HG03175 (cell line): ENCODE results near the gene NCKAP5.

Experiments used
- ATAC-seq: cut with Tn5 transposase; IDR thresholded peaks from one replicate; pipeline ENCODE4 v1.9.1; 2021; ENCODE audit warnings: mild to moderate bottlenecking, moderate library complexity; ENCODE audit not compliant: unreplicated experiment

Gene NCKAP5

GRCh38 chr2:133568172-133568571 lies at the start of gene NCKAP5:
Gene NCKAP5 (minus strand): TSS chr2:133568463. CDS start chr2:133517526, 50,937 bp downstream.
- ATAC-seq: no peak

GRCh38 chr2:133609664-133610063 lies 41.4 kb upstream of the NCKAP5 start:
- ATAC-seq: no peak

- ATAC-seq: no peak
Measured at GRCh38 chr2:133608291-133608690, 40.0 kb upstream of the NCKAP5 start.

GRCh38 chr2:133607679-133608078 lies 39.4 kb upstream of the NCKAP5 start:
- no peak for ATAC-seq

- no peak for ATAC-seq
Measured at GRCh38 chr2:133606616-133607015, 38.4 kb upstream of the NCKAP5 start.

GRCh38 chr2:133605766-133606137 lies 37.5 kb upstream of the NCKAP5 start:
- ATAC-seq: no peak

- ATAC-seq: no peak
Measured at GRCh38 chr2:133605011-133605765, 36.9 kb upstream of the NCKAP5 start.

GRCh38 chr2:133603109-133603508 lies 34.8 kb upstream of the NCKAP5 start:
- no peak for ATAC-seq

GRCh38 chr2:133602538-133602937 lies 34.3 kb upstream of the NCKAP5 start:
- ATAC-seq: no peak

- ATAC-seq: no peak
Measured at GRCh38 chr2:133600266-133600928, 32.1 kb upstream of the NCKAP5 start.

- ATAC-seq: no peak
Measured at GRCh38 chr2:133599811-133600210, 31.5 kb upstream of the NCKAP5 start.

- ATAC-seq: no peak
Measured at GRCh38 chr2:133599211-133599803, 31.0 kb upstream of the NCKAP5 start.

- no peak for ATAC-seq
Measured at GRCh38 chr2:133598769-133599168, 30.5 kb upstream of the NCKAP5 start.

GRCh38 chr2:133596701-133597393 lies 28.6 kb upstream of the NCKAP5 start:
- no peak for ATAC-seq

GRCh38 chr2:133591164-133591563 lies 22.9 kb upstream of the NCKAP5 start:
- no peak for ATAC-seq

GRCh38 chr2:133589456-133589855 lies 21.2 kb upstream of the NCKAP5 start:
- ATAC-seq: no peak

GRCh38 chr2:133588144-133588543 lies 19.9 kb upstream of the NCKAP5 start:
- no peak for ATAC-seq

GRCh38 chr2:133586978-133587377 lies 18.7 kb upstream of the NCKAP5 start:
- no peak for ATAC-seq

GRCh38 chr2:133581010-133581760 lies 12.9 kb upstream of the NCKAP5 start:
- no peak for ATAC-seq

- ATAC-seq: no peak
Measured at GRCh38 chr2:133579274-133579673, 11.0 kb upstream of the NCKAP5 start.

- no peak for ATAC-seq
Measured at GRCh38 chr2:133576714-133577113, 8.5 kb upstream of the NCKAP5 start.
